Sigmoid colon (tissue), 4 donors: ENCODE data around the gene VMP1.

Experiments
- POLR2AphosphoS5 ChIP-seq, 4 donors: sonication (generic); formaldehyde crosslinking; IDR thresholded peaks; one replicate each; pipeline ENCODE4 v1.6.1; 2017; ENCODE audit warnings: antibody characterized with exemption in 4 of 4
- TF ChIP-seq, protein P1 (sequence below), 4 experiments: fragments of 450-650 bp in 3 of 4; fragments of 200-600 bp in 1 of 4; IDR thresholded peaks; one replicate each; pipeline ENCODE4 v1.5.1; 2016 to 2019; ENCODE audit warnings: antibody characterized with exemption in 4 of 4, mild to moderate bottlenecking in 3 of 4, moderate library complexity in 2 of 4

- no peak for TF ChIP-seq POLR2AphosphoS5 (IDR thresholded peaks at IDR 0.05)
- TF ChIP-seq, protein P1, sequence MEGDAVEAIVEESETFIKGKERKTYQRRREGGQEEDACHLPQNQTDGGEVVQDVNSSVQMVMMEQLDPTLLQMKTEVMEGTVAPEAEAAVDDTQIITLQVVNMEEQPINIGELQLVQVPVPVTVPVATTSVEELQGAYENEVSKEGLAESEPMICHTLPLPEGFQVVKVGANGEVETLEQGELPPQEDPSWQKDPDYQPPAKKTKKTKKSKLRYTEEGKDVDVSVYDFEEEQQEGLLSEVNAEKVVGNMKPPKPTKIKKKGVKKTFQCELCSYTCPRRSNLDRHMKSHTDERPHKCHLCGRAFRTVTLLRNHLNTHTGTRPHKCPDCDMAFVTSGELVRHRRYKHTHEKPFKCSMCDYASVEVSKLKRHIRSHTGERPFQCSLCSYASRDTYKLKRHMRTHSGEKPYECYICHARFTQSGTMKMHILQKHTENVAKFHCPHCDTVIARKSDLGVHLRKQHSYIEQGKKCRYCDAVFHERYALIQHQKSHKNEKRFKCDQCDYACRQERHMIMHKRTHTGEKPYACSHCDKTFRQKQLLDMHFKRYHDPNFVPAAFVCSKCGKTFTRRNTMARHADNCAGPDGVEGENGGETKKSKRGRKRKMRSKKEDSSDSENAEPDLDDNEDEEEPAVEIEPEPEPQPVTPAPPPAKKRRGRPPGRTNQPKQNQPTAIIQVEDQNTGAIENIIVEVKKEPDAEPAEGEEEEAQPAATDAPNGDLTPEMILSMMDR (IDR thresholded peaks at IDR 0.05) = no peak
Measured at GRCh38 chr17:59727817-59728533, 20.5 kb downstream of the VMP1 start.
